OCI-LY7 (cell line): Measurements from ENCODE around the gene ARFGAP3. TPM values are rescaled to one million over a fixed set of nuclear protein-coding genes. Genes with fewer than 3 reads are reported as not detected.

Source experiments
- BruUV-seq: library from RNA; stranded (reverse); fragments of 400-500 nt; replicated peaks from 2 replicates; lab custom pipeline; 2021; lab: Mats Ljungman, UMichigan
- CTCF ChIA-PET: fragments of 300-600 bp; sonication (Branson Sonifier 250); formaldehyde crosslinking; loops from one replicate; lab custom pipeline; 2022; ENCODE audit warnings: antibody characterized with exemption; ENCODE audit not compliant: unreplicated experiment; lab: Charles Lee
- POLR2A ChIA-PET: fragments of 300-600 bp; sonication (Branson Sonifier 250); formaldehyde crosslinking; loops from one replicate; lab custom pipeline; 2022; ENCODE audit warnings: antibody characterized with exemption; lab: Charles Lee
- DNase-seq: peaks from one replicate; pipeline ENCODE4 v3.0.0-alpha.2; 2015; ENCODE audit warnings: low spot score
- H2AFZ ChIP-seq: fragments of 200-600 bp; sonication (generic), shearing (Covaris generic); 2 replicates; pipeline ENCODE4 v1.6.1; 2014; ENCODE audit warnings: mild to moderate bottlenecking, antibody characterized with exemption, low read length, moderate library complexity
- H3K27ac ChIP-seq: fragments of 200-600 bp; sonication (generic); 2 replicates; pipeline ENCODE4 v1.5.1; 2014; ENCODE audit warnings: mixed run types, low read depth, mild to moderate bottlenecking, moderate library complexity, low read length, inconsistent platforms; ENCODE audit not compliant: poor library complexity, severe bottlenecking
- H3K36me3 ChIP-seq: fragments of 200-600 bp; sonication (generic); 2 replicates; pipeline ENCODE4 v1.6.1; 2014; ENCODE audit warnings: mild to moderate bottlenecking, antibody characterized with exemption, low read length, moderate library complexity, mixed read lengths; ENCODE audit not compliant: insufficient read depth
- H3K4me1 ChIP-seq: fragments of 200-600 bp; sonication (generic); 2 replicates; pipeline ENCODE4 v1.5.1; 2014; ENCODE audit warnings: mild to moderate bottlenecking, low read length; ENCODE audit not compliant: insufficient read depth, poor library complexity, severe bottlenecking
- H3K4me2 ChIP-seq: fragments of 200-600 bp; sonication (generic); 2 replicates; pipeline ENCODE4 v1.6.1; 2014; ENCODE audit warnings: mild to moderate bottlenecking, low read length
- H3K4me3 ChIP-seq: fragments of 200-600 bp; sonication (generic); 2 replicates; pipeline ENCODE4 v1.5.1; 2014; ENCODE audit warnings: mild to moderate bottlenecking, low read depth, low read length; ENCODE audit not compliant: poor library complexity, severe bottlenecking
- H3K79me2 ChIP-seq: fragments of 200-600 bp; sonication (generic); 2 replicates; pipeline ENCODE4 v1.6.1; 2016; ENCODE audit warnings: low read depth, mild to moderate bottlenecking, low read length, moderate library complexity, mixed read lengths; ENCODE audit not compliant: insufficient read depth
- H3K9me2 ChIP-seq: fragments of 200-600 bp; sonication (generic); 2 replicates; pipeline ENCODE4 v1.6.1; 2016; ENCODE audit warnings: mild to moderate bottlenecking, low read length, mixed read lengths; ENCODE audit not compliant: insufficient read depth
- H3K9me3 ChIP-seq: fragments of 200-600 bp; sonication (generic); 2 replicates; pipeline ENCODE4 v1.6.1; 2014; ENCODE audit warnings: mild to moderate bottlenecking, mixed run types, low read length, mixed read lengths
- H4K20me1 ChIP-seq: fragments of 200-600 bp; sonication (generic); 2 replicates; pipeline ENCODE4 v1.6.1; 2014; ENCODE audit warnings: mild to moderate bottlenecking, antibody characterized with exemption, low read length, moderate library complexity, mixed read lengths; ENCODE audit not compliant: insufficient read depth
- EZH2phosphoT487 ChIP-seq: fragments of 200-600 bp; sonication (generic); IDR thresholded peaks from 2 replicates; pipeline ENCODE4 v1.6.1; 2018; ENCODE audit warnings: low read depth, borderline replicate concordance, mild to moderate bottlenecking, mixed run types, antibody characterized with exemption, low read length, moderate library complexity, mixed read lengths
- intact Hi-C: fragments of 100-400 bp; cut with micrococcal nuclease; formaldehyde crosslinking; loops from one replicate; pipeline ENCODE4 v1.10.0; 2022; ENCODE audit not compliant: unreplicated experiment
- total RNA-seq, 2 experiments: library from RNA; depleted of rRNA in 1 of 2; stranded (reverse); fragments of >200 nt in 1 of 2; shearing (Covaris generic) in 1 of 2; gene quantifications; 2 replicates each; pipeline ENCODE4 v1.2.3, GENCODE V29; 2014 to 2022
- TF ChIP-seq, protein P1 (sequence below): fragments of 200-600 bp; sonication (generic); conservative IDR thresholded peaks from 2 replicates; pipeline ENCODE4 v1.5.1; 2014; ENCODE audit warnings: mild to moderate bottlenecking, antibody characterized with exemption, low read length, moderate library complexity, mixed read lengths

Gene ARFGAP3
- total RNA-seq, 2 experiments from 2014 or later: 24.2 to 47.0 TPM

DNA sequence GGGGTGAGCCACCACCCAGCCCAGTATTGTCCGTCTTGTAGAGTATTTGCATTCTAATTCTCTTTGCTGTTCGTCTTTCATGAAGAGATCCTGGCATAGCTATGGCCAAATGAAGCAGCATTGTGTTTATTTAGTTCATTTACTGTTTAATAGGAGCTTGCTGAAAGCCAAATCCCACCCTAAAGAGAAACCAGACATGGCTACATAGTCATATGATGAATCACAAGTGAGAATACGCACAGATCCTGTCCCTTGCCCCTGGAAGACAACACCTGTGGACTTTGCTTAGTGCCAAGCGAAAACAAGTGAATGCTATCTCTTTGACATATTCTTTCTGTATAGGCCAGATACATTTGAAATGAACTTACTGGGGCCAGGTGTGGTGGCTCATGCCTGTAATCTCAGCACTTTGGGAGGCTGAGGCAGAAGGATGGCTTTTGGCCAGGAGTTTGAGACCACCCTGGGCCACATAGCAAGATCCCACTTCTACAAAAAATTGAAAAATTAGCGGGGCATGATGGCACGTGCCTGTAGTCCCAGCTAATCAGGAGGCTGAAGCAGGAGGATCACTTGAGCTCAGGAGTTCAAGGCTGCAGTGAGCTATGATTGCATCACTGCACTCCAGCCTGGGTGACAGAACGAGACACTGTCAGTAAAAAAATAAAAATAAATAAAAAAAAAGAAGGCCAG is 5.1 kb upstream of the ARFGAP3 start:
- H4K20me1 ChIP-seq: no peaks in the 10 kb centered on the region
- H3K4me1 ChIP-seq: peaks cover 11% of the 10 kb centered on the region
- H3K4me2 ChIP-seq: no peak overlapping the region
- H3K27ac ChIP-seq: no peak overlapping the region
- H3K9me2 ChIP-seq: no peaks in the 10 kb centered on the region
- intact Hi-C loops: no loop called here
- no TSS peak for BruUV-seq
- no peak overlapping the region for H3K4me3 ChIP-seq
- no peaks in the 10 kb centered on the region for H3K9me3 ChIP-seq
- H3K36me3 ChIP-seq: no peaks in the 10 kb centered on the region
- DNase-seq: no peak
- no peak overlapping the region for H2AFZ ChIP-seq
- TF ChIP-seq, protein P1, sequence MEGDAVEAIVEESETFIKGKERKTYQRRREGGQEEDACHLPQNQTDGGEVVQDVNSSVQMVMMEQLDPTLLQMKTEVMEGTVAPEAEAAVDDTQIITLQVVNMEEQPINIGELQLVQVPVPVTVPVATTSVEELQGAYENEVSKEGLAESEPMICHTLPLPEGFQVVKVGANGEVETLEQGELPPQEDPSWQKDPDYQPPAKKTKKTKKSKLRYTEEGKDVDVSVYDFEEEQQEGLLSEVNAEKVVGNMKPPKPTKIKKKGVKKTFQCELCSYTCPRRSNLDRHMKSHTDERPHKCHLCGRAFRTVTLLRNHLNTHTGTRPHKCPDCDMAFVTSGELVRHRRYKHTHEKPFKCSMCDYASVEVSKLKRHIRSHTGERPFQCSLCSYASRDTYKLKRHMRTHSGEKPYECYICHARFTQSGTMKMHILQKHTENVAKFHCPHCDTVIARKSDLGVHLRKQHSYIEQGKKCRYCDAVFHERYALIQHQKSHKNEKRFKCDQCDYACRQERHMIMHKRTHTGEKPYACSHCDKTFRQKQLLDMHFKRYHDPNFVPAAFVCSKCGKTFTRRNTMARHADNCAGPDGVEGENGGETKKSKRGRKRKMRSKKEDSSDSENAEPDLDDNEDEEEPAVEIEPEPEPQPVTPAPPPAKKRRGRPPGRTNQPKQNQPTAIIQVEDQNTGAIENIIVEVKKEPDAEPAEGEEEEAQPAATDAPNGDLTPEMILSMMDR: no peak
- TF ChIP-seq EZH2phosphoT487: no peak
- CTCF ChIA-PET: interaction anchor here (0.9 kb wide), 1 partner anchor 9 kb away, joined by 4 read pairs; no protein-coding TSS in a partner anchor
- H3K79me2 ChIP-seq: no peaks in the 10 kb centered on the region
- POLR2A ChIA-PET: no interaction called here

DNA sequence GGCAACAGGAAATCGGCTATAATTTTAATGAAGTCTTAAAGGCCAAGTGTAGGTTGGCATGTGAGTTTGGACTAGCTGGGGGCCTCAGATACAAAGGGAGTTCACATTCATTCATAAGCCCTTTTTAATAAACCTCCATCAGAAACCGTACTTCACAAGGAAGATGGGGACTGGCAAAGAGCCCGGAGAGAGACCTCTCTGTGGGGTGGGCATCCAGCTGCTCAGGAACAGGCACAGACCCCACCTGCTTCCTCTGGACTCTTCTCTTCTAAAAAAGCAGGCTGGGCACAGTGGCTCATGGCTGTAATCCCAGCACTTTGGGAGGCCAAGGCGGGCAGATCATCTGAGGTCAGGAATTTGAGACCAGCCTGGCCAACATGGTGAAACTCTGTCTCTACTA is 3.9 kb upstream of the ARFGAP3 start:
- no peaks in the 10 kb centered on the region for H3K36me3 ChIP-seq
- no TSS peak for BruUV-seq
- H3K4me1 ChIP-seq: peaks cover 14% of the 10 kb centered on the region
- no peak overlapping the region for H3K4me3 ChIP-seq
- H3K79me2 ChIP-seq: peaks cover 3% of the 10 kb centered on the region; the same call in 1 of the 2 replicates
- H3K9me2 ChIP-seq: no peaks in the 10 kb centered on the region
- ChIA-PET POLR2A (no interaction called here), CTCF (no interaction called here)
- TF ChIP-seq EZH2phosphoT487: no peak
- TF ChIP-seq, protein P1: no peak
- no peaks in the 10 kb centered on the region for H3K9me3 ChIP-seq
- DNase-seq: no peak
- H3K27ac ChIP-seq: no peak overlapping the region
- H3K4me2 ChIP-seq: no peak overlapping the region
- intact Hi-C loops: no loop called here
- H4K20me1 ChIP-seq: no peaks in the 10 kb centered on the region
- no peak overlapping the region for H2AFZ ChIP-seq

DNA sequence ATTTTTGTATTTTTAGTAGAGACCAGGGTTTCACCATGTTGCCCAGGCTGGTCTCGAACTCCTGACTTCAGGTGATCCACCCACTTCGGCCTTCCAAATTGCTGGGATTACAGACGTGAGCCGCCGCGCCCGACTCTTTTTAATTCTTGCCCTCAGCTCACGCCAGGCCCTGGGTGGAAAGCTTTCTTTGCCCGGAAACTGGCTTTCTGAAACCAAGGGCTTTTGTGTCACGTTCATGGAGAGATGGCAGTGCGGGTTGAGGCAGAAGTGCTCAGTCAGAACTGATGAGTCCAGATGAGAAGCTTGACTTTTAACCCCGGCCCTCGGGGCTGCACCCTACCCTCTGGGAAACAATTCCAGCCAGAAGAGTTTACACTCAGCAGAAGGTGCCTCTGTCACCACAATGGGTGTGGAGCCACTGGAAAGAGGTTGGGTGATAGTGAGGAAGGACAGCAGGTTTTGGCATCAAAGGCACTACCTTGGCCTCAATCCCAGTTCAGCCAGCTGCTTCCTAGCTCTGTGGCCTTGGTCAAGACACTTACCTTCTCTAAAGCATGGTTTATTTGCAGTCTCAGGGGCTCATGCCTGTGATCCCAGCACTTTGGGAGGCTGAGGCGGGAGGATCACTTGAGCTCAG is 890 bp upstream of the ARFGAP3 start:
- H3K9me2 ChIP-seq: no peaks in the 10 kb centered on the region
- H4K20me1 ChIP-seq: no peaks in the 10 kb centered on the region
- H3K4me2 ChIP-seq: no peak overlapping the region
- H2AFZ ChIP-seq: no peak overlapping the region; the same call in 1 of the 2 replicates
- intact Hi-C loops: loop anchor here (5.0 kb wide), 1 partner anchor 229 kb away; the partner anchor contains the start of gene TTLL1
- H3K79me2 ChIP-seq: peaks cover 8% of the 10 kb centered on the region; the same call in 1 of the 2 replicates
- POLR2A ChIA-PET: interaction anchor here (0.9 kb wide), 1 partner anchor 14 kb away, joined by 3 read pairs; no protein-coding TSS in a partner anchor
- H3K4me3 ChIP-seq: no peak overlapping the region
- H3K9me3 ChIP-seq: no peaks in the 10 kb centered on the region
- BruUV-seq: no TSS peak
- CTCF ChIA-PET: interaction anchor here (2.9 kb wide), 1 partner anchor 10 kb away, joined by 11 read pairs; no protein-coding TSS in a partner anchor
- no peak overlapping the region for H3K27ac ChIP-seq
- H3K4me1 ChIP-seq: peaks cover 21% of the 10 kb centered on the region
- no peak for DNase-seq
- H3K36me3 ChIP-seq: no peaks in the 10 kb centered on the region; the same call in 1 of the 2 replicates
- TF ChIP-seq, protein P1: no peak
- TF ChIP-seq EZH2phosphoT487: no peak
